RKO (cell line): Measurements from ENCODE around the gene KRCC1.
"Not testable (repeated sequence)": the region's sequence is repeated elsewhere in the genome, so short reads cannot be mapped to it uniquely, and the experiment has no call there.

Source experiments
- DNase-seq: peaks from one replicate; pipeline ENCODE4 v3.0.0-alpha.2; 2016; ENCODE audit warnings: low spot score

The KRCC1 gene

DNA sequence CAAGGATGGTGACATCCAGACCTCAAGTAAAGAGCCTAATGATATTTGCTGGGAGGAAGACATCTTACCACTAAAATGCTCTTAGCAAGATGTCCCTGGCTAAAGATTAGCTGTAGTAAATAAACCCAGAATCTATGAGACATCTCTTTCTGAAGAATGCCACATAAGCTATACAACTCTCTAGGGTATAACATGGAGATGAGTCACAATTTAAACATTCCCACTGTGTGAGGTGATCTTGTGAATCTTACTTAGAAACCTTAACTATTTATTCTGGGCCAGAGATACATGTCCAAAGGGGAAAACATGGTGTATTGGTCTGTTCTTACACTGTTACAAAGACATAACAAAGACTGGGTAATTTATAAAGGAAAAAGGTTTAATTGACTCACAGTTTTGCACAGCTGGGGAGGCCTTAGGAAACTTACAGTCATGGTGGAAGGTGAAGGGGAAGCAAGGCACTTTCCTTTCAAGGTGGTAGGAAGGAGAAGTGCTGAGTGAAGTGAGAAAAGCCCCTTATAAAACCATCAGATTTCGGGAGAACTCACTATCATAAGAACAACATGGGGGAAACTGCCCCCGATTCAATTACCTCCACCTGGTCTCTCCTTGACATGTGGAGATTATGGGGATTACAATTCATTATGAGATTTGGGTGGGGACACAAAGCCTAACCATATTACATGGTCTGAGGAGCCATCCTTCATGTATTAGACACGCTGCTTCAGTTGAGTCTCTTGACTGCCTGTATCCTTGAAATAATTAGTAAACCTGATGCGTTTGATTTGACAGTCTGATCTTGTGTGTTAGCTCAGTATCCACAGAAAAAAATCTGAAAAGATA lies 17.1 kb downstream of the KRCC1 start:
- peak; percentile 73 for DNase-seq

DNA sequence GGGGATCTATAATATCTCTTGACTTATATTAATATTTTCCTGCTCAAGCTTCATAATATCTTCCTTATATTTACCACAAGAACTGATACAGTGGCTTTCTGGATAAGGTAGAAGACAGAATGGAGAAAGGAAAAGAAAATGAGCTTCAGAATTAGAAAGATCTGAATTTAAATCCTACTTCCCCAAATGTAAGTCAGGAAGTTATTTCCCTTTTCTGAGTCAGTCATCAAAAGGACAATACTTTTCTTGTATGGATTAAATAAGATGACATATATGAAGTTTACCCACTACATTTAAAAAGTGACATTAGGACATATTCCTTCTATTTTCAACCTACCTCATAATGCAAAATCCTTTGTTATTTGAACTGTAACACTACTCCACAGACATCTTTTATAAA lies 19.0 kb downstream of the KRCC1 start:
- no peak for DNase-seq

DNA sequence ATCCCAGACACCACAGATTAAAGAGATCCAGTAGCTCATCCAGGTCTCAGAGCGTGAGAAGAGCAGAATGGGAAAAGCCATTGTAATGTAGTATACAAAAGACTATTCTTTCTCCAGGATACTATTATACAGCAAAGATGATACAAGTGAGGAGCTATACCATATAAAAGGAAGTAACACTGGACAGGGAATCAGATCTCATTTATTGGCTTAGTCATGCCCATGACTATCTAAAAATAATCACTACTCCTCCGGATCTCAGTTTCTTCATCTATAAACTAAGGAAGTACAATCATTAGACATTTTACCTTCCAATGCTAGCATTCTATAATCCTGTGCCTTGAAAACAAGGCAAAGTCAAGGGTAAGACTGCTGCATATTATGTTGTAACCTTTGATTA lies 19.4 kb downstream of the KRCC1 start:
- DNase-seq, result no peak

DNA sequence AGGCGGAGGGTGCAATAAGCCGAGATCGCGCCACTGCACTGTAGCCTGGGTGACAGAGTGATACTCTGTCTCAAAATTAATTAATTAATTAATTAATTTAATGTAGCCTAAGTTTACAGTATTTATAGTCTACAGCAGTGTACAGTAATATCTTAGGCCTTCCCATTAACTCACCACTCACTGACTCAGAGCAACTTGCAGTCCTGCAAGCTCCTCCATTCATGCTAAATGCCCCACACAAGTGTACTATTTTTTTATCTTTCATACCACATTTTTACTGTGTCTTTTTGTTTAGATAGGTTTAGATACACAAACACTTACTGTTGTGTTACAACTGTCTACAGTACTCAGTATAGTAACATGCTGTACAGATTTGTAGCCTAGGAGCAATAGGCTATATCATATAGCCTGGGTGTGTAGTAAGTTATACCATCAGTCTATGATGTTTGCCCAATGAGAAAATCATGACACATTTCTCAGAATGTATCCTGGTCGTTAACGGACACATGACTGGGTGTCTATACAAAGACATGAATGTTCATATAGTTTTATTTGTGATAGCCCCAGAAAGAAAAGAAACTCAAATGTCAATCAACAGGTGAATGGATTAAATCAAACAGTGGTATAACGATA lies 23.4 kb downstream of the KRCC1 start:
- no peak for DNase-seq

DNA sequence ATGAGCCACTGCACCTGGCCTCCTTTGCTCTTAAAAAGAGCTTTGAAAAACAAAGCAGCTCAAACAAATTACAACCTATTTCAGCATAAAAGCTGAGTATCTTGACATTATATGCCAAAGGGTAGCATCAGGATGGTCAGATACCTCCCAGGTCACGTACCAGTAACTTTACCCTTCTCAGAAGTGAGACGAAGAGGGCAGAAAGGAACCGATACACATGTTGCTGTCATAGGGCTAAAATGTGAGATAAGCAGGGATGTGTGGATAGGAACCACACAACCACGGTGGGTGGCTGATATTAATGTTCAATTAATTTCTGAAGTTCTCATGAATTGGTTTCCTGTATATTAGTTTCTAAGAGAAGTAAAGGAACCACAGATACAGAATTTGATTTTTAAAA lies 26.7 kb downstream of the KRCC1 start:
- no peak for DNase-seq

DNA sequence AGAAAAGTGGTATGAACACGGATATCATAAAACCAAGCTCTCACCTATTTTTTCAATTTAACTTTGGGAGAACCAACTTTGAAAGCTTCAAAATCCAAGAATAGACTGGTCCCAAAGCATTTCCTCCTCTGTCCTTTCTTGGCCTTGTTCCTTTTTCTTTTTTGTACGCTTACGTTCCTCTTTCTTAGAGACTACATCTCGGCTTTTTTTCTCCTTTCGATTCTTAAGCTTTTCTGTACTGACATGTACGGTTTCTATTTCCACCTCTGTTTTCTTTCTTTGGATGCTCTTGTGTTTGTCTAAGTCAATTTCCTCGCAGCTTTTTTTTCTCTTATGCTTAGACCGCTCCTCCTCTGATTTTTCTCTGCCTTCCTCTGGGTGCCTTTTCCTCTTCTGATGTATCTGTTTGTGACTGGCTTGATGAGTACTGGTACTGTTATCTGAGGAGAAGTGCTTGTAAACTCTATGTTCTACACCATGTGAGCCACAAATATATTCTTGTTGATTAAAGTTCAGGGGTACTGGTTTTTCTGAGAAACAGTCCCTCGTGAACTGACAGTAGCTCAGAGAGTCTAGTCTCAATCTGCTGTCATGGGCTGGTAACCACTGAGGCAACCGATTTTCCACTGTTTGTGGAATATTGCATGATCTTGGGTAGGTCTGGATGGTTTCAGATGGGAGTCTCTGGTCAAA lies 27.7 kb downstream of the KRCC1 start:
- DNase-seq, result no peak

DNA sequence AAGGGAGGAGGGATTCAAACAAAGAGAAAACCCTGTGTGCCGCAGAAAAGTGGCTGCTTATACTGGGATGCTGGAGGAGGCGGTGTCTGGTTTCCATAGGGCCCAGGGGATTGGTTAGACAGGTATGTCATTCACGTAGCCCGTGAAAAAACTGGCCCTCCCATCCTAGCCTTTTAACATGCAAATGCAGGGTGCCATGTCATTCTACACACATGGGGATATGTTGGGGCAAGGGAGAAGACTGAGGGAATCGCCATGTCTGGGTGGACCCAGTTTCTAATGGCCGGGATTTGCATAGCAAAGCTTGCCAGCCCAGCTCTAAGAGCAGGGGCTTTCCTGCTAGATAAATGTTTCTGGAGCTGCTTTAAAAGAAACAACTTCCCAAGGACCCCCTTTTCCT lies 31.1 kb downstream of the KRCC1 start:
- no peak for DNase-seq

DNA sequence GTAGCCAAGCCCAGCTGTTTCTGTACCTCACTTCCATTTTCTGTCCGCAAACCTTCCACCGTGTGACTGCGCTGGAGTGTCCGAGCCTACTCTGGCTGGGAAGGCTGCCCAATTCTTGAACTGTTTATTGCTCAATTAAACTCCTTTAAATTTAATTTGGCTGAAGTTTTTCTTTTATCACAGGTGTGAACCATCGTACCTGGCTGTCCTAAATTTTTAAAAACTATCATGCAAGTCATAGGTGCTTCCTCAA lies 33.0 kb downstream of the KRCC1 start:
- DNase-seq, result no peak

DNA sequence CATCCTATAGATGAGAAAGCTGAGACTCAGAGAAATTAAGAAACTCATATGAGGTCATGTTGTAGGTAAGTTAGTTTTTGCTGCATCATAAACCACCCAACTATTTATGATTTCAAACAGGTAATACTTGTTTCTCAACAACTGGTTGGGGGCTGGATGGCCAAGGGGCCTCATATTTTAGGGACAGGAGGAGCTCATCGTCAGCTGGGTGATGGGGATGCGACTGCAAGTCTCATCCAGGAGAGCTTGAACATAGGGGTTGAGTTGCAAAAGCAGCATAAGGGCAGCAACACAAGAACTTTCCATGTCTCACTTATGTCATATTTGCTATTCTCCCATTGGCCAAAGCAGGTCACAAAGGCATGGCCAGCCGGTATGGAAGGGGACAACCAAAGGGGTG lies 35.6 kb downstream of the KRCC1 start:
- DNase-seq, result no peak

DNA sequence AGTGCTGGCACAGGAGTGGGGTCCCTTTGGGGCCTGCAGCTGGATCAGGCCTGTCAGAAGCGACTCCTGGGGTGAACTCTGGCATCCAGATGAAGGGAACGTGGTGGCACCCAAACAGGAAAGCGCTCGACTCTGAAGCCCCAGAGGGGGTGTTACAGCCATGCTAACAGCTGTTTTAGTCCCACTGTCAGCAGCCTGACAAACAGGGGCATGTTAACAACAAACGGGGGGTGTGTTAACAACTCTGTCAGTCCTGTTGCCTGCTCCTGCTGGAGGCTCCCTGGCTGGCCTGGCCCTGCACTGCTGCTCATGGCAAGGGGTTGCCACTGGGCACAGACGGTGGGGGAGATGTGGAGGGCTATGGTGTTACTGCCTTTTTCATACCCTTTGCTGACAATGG lies 36.7 kb downstream of the KRCC1 start:
- DNase-seq, result no peak

DNA sequence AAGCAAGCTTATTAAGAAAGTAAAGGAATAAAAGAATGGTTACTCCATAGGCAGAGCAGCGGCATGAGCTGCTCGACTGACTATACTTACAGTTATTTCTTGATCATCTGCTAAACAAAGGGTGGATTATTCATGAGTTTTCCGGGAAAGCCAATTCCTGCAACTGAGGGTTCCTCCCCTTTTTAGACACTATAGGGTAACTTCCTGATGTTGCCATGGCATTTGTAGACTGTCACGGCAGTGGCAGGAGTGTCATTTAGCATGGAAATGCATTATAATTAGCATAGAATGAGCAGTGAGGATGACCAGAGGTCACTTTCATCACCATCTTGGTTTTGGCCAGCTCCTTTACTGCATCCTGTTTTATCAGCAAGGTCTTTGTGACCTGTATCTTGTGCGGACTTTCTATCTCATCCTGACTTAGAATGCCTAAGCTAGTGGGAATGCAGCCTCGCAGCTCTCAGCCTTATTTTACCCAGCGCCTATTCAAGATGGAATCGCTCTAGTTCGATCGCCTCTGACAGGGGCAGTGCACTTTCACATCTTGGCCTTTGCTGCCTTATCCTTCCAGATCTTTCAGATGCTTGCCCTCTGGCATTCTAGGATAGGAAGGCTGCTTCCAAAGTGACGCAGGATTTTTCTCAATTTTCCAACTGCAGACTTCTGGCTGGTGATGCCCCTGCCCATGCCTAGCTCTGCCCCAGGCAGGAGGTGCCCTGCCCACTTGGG lies 37.3 kb downstream of the KRCC1 start:
- DNase-seq, result not testable (repeated sequence)

DNA sequence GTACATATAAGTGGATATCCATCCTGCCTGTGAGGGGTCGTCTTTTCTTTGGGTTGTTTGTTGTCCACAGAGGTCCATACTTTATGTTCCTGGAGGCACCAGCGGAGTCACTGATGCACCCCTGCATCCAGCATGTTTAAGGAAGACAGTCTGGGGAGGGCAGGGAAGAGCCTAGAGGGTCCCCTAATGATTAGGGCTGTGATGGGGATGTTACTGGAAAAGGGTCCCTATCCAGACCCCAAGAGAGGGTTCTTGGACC lies 37.9 kb downstream of the KRCC1 start:
- not testable (repeated sequence) for DNase-seq

DNA sequence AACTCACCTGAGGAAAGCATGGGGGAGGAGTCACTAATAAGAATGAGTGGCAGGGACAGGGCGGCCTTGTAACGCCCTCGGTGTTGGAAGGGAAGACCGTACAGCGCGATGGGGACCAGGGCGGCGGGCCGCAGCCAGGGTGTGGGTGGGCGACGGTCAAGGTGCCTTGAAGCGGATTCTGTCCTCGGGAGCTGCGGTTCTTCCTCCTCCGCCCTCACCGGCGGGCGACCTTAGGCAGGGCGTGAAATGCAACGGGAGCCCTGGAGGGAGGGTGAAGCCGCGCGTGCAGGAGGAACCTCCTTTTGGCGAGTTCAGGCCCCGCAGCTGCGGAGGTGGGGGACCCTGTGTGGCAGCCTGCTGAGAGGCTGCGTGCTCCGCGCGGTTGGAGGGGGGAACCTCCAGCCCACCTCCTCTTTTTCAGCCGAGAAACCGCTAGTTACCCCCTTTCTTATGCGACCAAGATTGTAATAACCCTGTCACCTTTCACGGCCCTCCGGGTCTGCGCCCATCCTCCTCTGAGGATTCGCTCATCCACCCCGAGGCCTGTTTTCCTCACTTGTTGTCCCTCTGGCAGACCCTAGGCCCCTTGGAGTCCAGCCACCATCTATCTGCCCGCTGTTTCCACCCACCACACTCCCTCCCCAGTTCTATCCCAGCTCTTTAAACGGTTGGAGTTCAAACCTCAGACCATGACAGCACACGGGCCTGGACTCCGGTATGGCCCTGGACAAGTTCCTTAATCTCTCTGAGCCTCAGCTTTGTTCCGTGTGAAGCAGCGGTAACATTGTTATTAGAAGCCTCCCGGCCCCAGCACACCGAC lies 38.4 kb downstream of the KRCC1 start:
- peak; percentile 73 for DNase-seq

DNA sequence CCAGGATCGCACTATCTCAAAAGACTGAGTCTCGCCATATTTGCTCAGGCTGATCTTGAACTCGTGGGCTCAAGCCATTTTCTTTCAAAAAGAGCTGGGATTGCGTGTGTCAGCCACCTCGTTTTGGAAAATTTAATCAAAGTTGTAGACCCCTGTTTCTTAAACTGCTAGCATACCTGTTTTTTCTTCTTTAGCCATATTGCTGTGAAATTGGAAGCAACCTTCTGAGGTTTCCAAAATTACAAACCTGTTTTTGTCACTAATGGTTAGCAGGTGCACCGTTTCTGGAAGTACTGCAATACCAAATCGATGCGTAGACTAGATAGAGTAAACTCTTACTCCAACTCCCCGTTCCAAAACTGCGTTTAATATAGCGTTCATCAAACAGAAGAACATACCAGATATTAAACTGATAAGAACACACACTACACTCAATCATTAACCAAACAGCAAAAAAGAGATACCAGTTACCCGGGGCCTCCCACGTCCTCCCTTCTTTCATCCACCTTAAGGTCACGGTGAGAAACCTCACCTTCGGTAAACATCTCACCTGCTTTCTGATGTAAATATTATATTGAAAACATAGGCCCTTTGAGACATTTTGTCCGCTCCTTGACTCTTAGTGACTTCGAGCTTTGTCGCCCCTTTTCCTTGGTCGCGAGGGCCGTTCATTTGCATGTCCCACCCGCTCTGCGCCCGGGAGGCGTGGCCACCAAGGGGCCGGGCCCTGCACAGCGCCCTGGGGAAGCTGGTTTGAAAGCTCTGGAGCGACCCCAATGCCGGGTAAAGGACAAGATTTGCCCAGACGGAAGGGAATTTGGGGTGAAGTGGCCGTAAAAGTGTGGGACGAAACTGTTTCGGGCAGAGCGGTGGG lies 39.3 kb downstream of the KRCC1 start, which contains the start of gene RNU2-63P:
Gene RNU2-63P (minus strand): TSS at position 462 of the 874 bp plus-strand sequence.
- DNase-seq, result peak; percentile 93

DNA sequence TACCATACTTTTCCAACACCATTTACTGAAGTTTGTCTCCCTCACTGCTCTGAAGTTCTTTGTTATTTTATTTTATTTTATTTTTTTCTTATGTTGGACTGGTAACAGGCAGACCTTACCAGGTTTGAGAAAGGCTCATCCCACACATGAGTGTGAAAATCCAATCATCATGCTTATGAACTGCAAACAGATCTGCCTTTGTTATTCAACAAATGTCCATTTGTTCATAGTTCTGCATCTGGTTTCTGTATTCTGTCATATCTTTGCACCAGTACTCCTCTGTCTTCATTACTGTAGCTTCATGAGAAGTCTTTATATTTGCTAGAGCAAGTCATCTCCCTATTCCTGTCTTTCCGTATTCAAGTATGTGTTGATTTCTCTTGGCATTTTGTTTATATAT lies 44.6 kb downstream of the KRCC1 start:
- no peak for DNase-seq

DNA sequence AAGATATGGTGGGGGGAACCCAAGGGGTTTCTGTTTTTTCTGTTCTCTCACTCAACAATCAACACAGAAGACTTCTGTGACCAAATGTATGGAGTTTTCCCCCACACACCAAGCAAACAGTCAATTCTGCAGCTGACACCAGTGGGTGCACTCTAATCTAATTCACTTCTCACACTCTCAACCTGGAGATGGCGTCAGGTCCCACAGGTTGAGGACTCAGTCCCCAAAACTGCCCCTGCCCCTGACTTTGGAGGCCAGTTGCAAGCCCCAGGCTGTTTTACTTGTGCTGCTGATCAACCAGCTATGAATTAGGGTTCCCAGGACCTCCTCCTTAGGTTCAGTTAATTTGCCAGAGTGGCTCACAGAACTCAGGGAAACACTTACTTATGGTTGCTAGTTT lies 45.4 kb downstream of the KRCC1 start:
- DNase-seq, result no peak

DNA sequence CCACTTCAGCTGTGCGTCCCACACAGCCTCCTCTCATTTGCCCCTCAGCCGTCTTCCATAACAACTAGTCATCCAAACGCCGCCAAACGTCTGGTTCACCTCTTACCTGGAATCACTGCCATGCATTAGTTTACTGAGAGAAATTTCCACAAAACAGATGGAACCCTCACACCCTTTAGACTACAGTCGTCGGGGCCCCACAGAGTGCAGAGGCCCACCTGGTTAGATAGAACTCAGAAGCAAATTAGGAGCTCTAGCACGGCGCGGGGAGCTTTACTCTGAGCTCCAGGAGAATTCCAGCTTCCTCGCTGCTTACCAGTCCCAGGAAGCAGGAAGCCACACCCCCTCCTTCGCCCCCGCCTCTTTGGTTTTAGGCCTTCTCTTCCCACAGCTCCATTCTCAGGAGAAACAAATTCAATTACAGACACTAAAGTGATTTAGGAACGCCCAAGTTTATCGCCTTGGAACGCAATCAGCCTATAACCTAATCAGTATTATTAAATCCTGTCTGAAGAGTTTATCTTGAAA lies 48.6 kb downstream of the KRCC1 start:
- no peak for DNase-seq

DNA sequence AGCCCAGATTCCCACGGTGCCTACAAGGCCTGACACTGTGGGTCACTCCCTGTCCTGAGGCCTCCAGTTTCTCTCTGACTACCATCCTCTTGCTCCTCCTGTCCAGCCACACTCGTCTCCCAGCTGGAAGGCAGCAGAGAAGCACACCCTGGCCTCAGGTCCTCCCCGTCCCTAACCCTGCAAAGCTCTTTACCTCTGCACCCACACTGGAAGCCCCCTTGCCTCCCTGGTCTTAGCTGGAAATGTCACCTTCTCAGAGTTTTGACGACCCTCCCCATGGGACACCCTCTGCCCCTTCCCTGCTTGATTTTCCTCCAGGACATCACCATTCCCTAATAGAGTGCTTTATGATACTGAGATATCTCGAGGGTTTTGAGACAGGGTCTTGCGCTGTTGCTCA lies 49.8 kb downstream of the KRCC1 start:
- no peak for DNase-seq

DNA sequence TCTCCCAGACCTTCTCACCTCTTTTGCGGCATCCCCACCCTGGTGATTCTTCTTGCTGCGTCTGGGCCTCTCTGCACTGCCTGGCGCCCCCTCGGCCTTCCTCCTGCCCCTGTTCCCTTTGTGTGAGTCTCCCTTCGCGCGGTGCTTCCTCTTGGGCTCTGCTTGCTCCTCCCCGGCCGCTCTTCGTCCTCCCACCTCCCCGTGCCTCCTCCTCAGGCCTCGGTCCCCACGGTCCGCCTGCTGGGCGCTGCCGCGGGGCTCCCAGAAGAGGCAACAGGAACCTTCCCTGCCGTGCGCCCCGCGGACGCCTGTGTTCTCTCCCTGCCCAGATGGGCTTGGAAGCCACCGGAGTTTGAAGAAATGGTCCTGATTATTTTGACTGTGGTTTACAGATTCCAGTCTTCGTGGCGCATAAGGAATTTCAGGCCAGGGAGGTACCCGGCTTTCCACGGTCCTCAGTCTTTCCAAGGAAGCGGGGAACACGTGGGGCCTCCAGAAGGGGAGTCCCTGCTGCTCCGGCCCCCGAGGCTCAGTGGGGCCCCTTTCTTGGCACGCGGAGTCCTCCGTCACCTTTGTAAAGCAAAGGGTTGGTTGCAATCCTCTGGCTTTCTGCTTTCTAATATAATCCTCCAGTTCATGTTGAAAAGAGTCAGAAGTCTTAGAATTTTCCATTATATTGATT lies 52.4 kb downstream of the KRCC1 start:
- no peak for DNase-seq

DNA sequence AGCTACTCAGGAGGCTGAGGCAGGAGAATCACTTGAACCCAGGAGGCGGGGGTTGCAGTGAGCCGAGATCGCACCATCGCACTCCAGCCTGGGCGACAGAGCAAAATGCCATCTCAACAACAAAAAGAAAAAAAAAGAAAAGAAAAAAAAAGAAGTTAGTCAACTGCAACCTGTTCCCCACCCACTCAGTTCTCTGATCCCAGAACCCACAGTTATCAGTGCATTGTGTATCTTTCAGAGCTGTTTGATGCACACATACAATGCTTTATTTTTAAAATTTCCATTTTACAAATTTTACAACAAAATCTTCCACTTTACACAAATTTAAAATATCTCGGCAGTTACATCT lies 53.2 kb downstream of the KRCC1 start:
- DNase-seq, result no peak
